Measurements from ENCODE around the gene C1orf21. TPM values are rescaled to one million over a fixed set of nuclear protein-coding genes. Genes with fewer than 3 reads are reported as not detected.

C1orf21 gene
- polyA plus RNA-seq, 3 donors, result 0.23 to 1.1 (median 0.28) TPM

GRCh38 chr1:184621260-184621659 lies 234.4 kb downstream of the C1orf21 start:
- intact Hi-C loops (cut with micrococcal nuclease), result no loop called here

DNA sequence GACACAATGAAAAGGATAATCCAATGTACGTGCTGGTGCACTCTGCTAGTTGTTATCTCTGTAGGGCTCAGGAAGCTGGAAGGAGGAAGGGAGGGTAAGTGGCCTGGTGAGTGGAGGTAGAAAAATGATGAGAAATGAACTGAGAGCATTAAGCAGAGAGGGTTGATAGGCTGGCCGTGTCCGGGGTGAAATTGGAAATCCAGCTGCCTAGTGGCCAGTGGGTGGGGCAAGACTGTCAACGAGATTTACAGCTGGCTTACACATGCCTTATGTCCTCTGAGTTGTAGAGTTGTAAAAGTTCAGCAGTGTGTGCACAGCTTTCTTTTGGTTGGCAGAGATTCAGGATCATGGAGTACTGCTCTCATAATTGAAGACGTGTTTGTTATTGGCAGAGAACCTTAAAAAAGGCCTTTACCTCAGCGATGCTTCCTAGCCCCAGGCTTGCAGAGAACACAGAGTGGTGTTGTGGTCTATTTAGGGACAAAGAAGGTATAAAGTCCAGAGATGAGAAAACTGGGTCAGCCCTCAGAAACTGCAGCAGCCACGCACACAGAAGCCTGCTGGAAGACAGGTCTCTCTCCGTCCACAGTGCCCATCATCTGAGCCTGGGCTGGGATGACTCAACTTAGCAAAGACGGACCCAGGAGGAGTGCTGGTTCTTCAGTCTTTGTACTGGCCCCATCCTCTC lies 235.5 kb downstream of the C1orf21 start:
- peaks cover 15% of the 10 kb centered on the region for H3K4me1 Mint-ChIP-seq
- TF ChIP-seq CTCF (IDR thresholded peaks at IDR 0.05), result no peak
- H3K36me3 Mint-ChIP-seq, result no peaks in the 10 kb centered on the region
- H3K9me3 ChIP-seq (replicated peaks in 1 of 2; ENCODE audit: control insufficient read depth in 1 of 2, insufficient read depth in 1 of 2, low read length in 2 of 2), result no peaks in the 10 kb centered on the region
- no peaks in the 10 kb centered on the region for H3K9me3 Mint-ChIP-seq
- H3K79me2 ChIP-seq (ENCODE audit: insufficient read depth, low read length), result no peaks in the 10 kb centered on the region
- no peaks in the 10 kb centered on the region for H3K36me3 ChIP-seq (replicated peaks in 1 of 2; ENCODE audit: control insufficient read depth in 1 of 2, insufficient read depth in 2 of 2, low read length in 2 of 2)
- DNase-seq, result no peak
- intact Hi-C loops (cut with micrococcal nuclease), result no loop called here
- H4K20me1 ChIP-seq (ENCODE audit: insufficient read depth, low read length), result no peaks in the 10 kb centered on the region
- no peak overlapping the region for H2AFZ ChIP-seq (ENCODE audit: insufficient read depth, low read depth, low read length, poor library complexity, severe bottlenecking)
- H3K4me1 ChIP-seq (ENCODE audit: control insufficient read depth in 1 of 2, insufficient read depth in 2 of 2, low read length in 2 of 2), result peaks cover 0 to 5% of the 10 kb centered on the region in 2 donors
- no peak overlapping the region for H3K9ac ChIP-seq (ENCODE audit: insufficient read depth, low read length, poor library complexity, severe bottlenecking)
- H3K4me2 ChIP-seq (replicated peaks; ENCODE audit: extremely low read depth, low read length, poor library complexity, severe bottlenecking), result no peak overlapping the region
- no peaks in the 10 kb centered on the region for H3K27me3 ChIP-seq (ENCODE audit: control insufficient read depth in 2 of 2, insufficient read depth in 2 of 2, low read length in 2 of 2)
- no peak overlapping the region for H3K4me3 Mint-ChIP-seq
- WGBS (ENCODE audit: insufficient coverage), result 95% methylated on average over 9 of the region's 9 CpGs
- peaks cover 0 to 1% (median 0%) of the 10 kb centered on the region in 3 donors for H3K27me3 Mint-ChIP-seq (ENCODE audit: low read depth in 3 of 3)
- peak overlapping the region in 2 of 7 donors; percentile 8 to 24 for H3K27ac Mint-ChIP-seq
- H3K4me3 ChIP-seq (replicated peaks in 1 of 3; ENCODE audit: low read depth in 2 of 3, low read length in 3 of 3), result no peak overlapping the region
- no peak overlapping the region for H3K27ac ChIP-seq (ENCODE audit: low read depth in 1 of 2, low read length in 2 of 2)

More at GRCh38 chr1:184621260-184621659, 234.4 kb downstream of the C1orf21 start:
- DNase-seq, result no peak
- no peak for TF ChIP-seq CTCF (IDR thresholded peaks at IDR 0.05)
- H3K27me3 ChIP-seq (ENCODE audit: control insufficient read depth in 2 of 2, insufficient read depth in 2 of 2, low read length in 2 of 2), result no peaks in the 10 kb centered on the region
- Mint-ChIP-seq H3K4me1 (peaks cover 15% of the 10 kb centered on the region), H3K36me3 (no peaks in the 10 kb centered on the region), H3K9me3 (no peaks in the 10 kb centered on the region), H3K27ac (no peak overlapping the region), H3K4me3 (no peak overlapping the region), H3K27me3 (ENCODE audit: low read depth in 3 of 3) (peaks cover 0 to 1% (median 0%) of the 10 kb centered on the region in 3 donors)
- no peak overlapping the region for H3K4me3 ChIP-seq (replicated peaks in 1 of 3; ENCODE audit: low read depth in 2 of 3, low read length in 3 of 3)
- no peaks in the 10 kb centered on the region for H4K20me1 ChIP-seq (ENCODE audit: insufficient read depth, low read length)
- no peak overlapping the region for H3K9ac ChIP-seq (ENCODE audit: insufficient read depth, low read length, poor library complexity, severe bottlenecking)
- H3K4me1 ChIP-seq (ENCODE audit: control insufficient read depth in 1 of 2, insufficient read depth in 2 of 2, low read length in 2 of 2), result peaks cover 0 to 5% of the 10 kb centered on the region in 2 donors
- no peak overlapping the region for H2AFZ ChIP-seq (ENCODE audit: insufficient read depth, low read depth, low read length, poor library complexity, severe bottlenecking)
- 96% methylated on average over 4 of the region's 5 CpGs for WGBS (ENCODE audit: insufficient coverage)
- H3K4me2 ChIP-seq (replicated peaks; ENCODE audit: extremely low read depth, low read length, poor library complexity, severe bottlenecking), result no peak overlapping the region
- no peaks in the 10 kb centered on the region for H3K36me3 ChIP-seq (replicated peaks in 1 of 2; ENCODE audit: control insufficient read depth in 1 of 2, insufficient read depth in 2 of 2, low read length in 2 of 2)
- no peaks in the 10 kb centered on the region for H3K79me2 ChIP-seq (ENCODE audit: insufficient read depth, low read length)
- no peaks in the 10 kb centered on the region for H3K9me3 ChIP-seq (replicated peaks in 1 of 2; ENCODE audit: control insufficient read depth in 1 of 2, insufficient read depth in 1 of 2, low read length in 2 of 2)
- H3K27ac ChIP-seq (ENCODE audit: low read depth in 1 of 2, low read length in 2 of 2), result no peak overlapping the region
